ENCODE data around the gene UBE3C.

UBE3C gene

GRCh38 chr7:157278791-157279724, 140.3 kb downstream of the UBE3C start:
- peak overlapping the region; percentile 28 for H3K4me3 ChIP-seq (ENCODE audit: low read length)
- H3K9ac ChIP-seq (ENCODE audit: low read length), result peak overlapping the region; percentile 83
- no peaks in the 10 kb centered on the region for H3K9me3 ChIP-seq (ENCODE audit: control insufficient read depth, low read length)
- peaks cover 17% of the 10 kb centered on the region for H3K27me3 ChIP-seq (ENCODE audit: control insufficient read depth, insufficient read depth, low read length)
- H3K4me1 ChIP-seq (ENCODE audit: control insufficient read depth, insufficient read depth, low read length), result peaks cover 33% of the 10 kb centered on the region
- H3K36me3 ChIP-seq (ENCODE audit: control insufficient read depth, insufficient read depth, low read length), result no peaks in the 10 kb centered on the region

DNA sequence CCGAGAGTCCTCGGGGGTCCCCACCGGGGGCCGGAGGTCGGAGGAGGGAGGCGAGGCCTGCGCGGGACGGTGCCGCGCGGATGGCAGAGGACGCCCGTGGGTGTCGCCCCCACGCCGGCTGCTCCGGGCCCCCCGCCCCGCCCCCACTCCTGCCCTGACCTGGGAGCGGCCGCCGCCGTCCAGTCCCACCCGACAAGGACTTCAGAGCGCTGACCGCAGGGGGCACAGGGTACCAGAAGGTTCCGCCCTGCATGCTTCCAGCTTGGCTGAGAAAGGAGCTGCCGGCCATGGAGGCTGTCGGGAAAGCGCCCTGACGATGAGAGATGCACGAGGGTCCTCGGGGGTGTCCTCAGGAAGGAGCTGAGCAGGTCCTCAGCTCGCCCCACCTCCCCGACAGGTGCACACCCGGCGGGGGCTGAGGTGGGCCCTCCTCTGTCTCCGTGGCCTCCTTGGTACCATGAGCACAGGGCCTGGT, 141.1 kb downstream of the UBE3C start:
- H3K4me1 ChIP-seq (ENCODE audit: control insufficient read depth, insufficient read depth, low read length), result peaks cover 33% of the 10 kb centered on the region
- no peaks in the 10 kb centered on the region for H3K36me3 ChIP-seq (ENCODE audit: control insufficient read depth, insufficient read depth, low read length)
- peaks cover 17% of the 10 kb centered on the region for H3K27me3 ChIP-seq (ENCODE audit: control insufficient read depth, insufficient read depth, low read length)
- no peaks in the 10 kb centered on the region for H3K9me3 ChIP-seq (ENCODE audit: control insufficient read depth, low read length)
- peak overlapping the region; percentile 83 for H3K9ac ChIP-seq (ENCODE audit: low read length)
- H3K4me3 ChIP-seq (ENCODE audit: low read length), result peak overlapping the region; percentile 28

DNA sequence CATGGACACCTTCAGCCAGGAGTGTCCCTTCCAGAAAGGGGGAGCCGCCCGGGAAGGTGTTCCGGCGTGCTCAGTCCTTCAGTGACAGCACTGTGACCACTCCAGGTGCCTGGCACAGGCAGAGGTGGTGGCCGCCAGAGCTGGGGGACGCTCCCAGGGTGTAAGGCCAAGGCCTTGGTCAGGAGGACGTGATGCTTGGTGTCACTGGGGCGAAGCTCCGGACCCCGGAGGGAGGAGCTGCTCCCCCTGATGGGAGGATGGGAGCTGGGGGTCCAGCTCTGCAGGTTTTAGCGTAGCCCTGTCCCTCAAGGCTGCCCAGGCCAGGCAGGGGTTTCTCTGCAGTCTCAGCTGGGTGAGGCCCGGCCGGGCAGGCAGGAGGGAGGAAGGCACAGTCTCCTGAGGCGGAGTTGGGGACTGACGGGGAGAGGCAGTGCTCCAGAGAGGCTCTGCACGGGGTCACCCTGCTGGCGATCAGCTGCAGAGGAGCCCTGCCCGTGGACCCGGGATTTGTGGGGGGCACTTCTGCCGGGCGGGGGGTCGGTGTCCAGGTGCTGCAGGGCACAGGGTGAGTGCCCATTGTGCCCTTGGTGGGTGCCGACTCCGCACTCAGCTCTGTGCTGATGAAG, 141.6 kb downstream of the UBE3C start:
- Histone ChIP-seq H3K4me1 (ENCODE audit: control insufficient read depth, insufficient read depth, low read length) (peaks cover 33% of the 10 kb centered on the region), H3K9ac (ENCODE audit: low read length) (peak overlapping the region; percentile 83), H3K36me3 (ENCODE audit: control insufficient read depth, insufficient read depth, low read length) (no peaks in the 10 kb centered on the region), H3K9me3 (ENCODE audit: control insufficient read depth, low read length) (no peaks in the 10 kb centered on the region), H3K4me3 (ENCODE audit: low read length) (no peak overlapping the region), H3K27me3 (ENCODE audit: control insufficient read depth, insufficient read depth, low read length) (peaks cover 17% of the 10 kb centered on the region)

- Histone ChIP-seq H3K9me3 (ENCODE audit: control insufficient read depth, low read length) (no peaks in the 10 kb centered on the region), H3K27me3 (ENCODE audit: control insufficient read depth, insufficient read depth, low read length) (peaks cover 17% of the 10 kb centered on the region), H3K9ac (ENCODE audit: low read length) (no peak overlapping the region), H3K36me3 (ENCODE audit: control insufficient read depth, insufficient read depth, low read length) (no peaks in the 10 kb centered on the region), H3K4me1 (ENCODE audit: control insufficient read depth, insufficient read depth, low read length) (peaks cover 40% of the 10 kb centered on the region), H3K4me3 (ENCODE audit: low read length) (no peak overlapping the region)
Observed at GRCh38 chr7:157281221-157281998, 142.7 kb downstream of the UBE3C start.

DNA sequence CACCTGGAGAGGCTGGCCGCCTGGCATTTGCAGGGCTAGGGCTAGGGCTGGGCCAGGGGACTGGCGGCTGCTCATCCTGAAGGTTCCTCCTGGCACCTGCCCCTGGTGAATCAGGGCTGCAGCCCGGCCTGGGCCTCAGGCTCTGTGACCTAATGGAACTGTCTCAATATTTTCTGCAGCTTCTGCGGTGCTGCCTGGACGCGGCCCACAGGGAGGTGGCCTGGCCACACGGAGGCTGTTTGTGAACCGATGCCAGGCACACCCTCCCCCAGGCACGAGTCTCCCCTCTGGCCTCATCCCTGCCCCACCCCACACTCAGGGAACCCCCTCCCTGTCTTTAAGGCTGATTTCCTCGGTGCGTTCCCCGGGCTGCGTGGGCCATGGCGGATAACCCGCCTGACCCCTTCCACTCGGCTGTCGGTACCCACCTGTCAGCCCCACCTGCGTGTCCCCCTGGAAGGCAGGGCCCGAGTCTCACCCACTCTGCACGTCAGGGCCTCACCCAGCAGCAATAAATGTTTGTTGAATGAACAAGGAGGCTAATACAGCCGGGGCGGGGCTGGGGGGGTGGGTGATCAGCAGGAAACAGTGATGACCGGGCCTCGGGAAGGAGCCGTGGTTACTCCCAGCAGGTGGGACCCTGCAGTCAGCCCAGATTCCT, 143.5 kb downstream of the UBE3C start:
- no peak overlapping the region for H3K9ac ChIP-seq (ENCODE audit: low read length)
- H3K36me3 ChIP-seq (ENCODE audit: control insufficient read depth, insufficient read depth, low read length), result no peaks in the 10 kb centered on the region
- peaks cover 44% of the 10 kb centered on the region for H3K4me1 ChIP-seq (ENCODE audit: control insufficient read depth, insufficient read depth, low read length)
- peaks cover 17% of the 10 kb centered on the region for H3K27me3 ChIP-seq (ENCODE audit: control insufficient read depth, insufficient read depth, low read length)
- H3K4me3 ChIP-seq (ENCODE audit: low read length), result no peak overlapping the region
- H3K9me3 ChIP-seq (ENCODE audit: control insufficient read depth, low read length), result no peaks in the 10 kb centered on the region

DNA sequence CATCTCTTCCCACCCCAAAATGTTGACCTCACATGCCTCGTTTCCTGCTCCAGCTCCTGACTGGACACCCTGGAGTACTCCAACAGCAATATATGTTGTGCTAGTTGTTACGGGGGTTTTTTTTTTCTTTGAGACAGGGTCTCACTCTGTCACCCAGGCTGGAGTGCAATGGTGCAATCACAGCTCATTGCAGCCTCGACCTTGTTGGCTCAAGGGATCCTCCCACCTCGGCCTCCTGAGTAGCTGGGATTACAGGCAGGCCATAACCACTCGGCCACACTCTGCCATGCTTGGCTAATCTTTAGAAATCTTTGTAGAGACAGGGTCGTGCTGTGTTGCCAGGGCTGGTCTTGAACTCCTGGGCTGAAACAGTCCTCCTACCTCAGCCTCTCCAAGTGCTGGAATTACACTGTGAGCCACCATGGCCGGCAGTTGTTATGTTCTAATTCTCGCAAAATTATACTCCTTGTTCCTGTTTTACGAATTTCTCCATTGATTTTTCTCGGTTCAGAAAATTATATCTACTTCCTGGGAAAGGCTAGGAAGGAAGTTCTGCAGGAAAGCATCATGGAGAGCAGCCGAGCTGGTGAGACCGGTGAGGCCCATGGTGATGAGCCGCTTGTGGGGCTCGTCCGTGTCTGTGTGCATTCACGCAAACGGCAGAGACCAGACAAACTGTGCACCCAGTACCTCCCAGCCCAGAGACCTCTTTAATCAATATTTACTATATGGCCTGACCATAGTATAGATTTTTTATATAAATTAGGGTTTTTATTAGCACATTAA, 145.7 kb downstream of the UBE3C start:
- Histone ChIP-seq H3K9me3 (ENCODE audit: control insufficient read depth, low read length) (no peaks in the 10 kb centered on the region), H3K36me3 (ENCODE audit: control insufficient read depth, insufficient read depth, low read length) (no peaks in the 10 kb centered on the region), H3K9ac (ENCODE audit: low read length) (no peak overlapping the region), H3K4me1 (ENCODE audit: control insufficient read depth, insufficient read depth, low read length) (peaks cover 44% of the 10 kb centered on the region), H3K4me3 (ENCODE audit: low read length) (no peak overlapping the region), H3K27me3 (ENCODE audit: control insufficient read depth, insufficient read depth, low read length) (peaks cover 6% of the 10 kb centered on the region)

GRCh38 chr7:157291404-157292080, 152.8 kb downstream of the UBE3C start:
- no peak overlapping the region for H3K4me3 ChIP-seq (ENCODE audit: low read length)
- no peak overlapping the region for H3K9ac ChIP-seq (ENCODE audit: low read length)
- no peaks in the 10 kb centered on the region for H3K9me3 ChIP-seq (ENCODE audit: control insufficient read depth, low read length)
- H3K36me3 ChIP-seq (ENCODE audit: control insufficient read depth, insufficient read depth, low read length), result no peaks in the 10 kb centered on the region
- H3K27me3 ChIP-seq (ENCODE audit: control insufficient read depth, insufficient read depth, low read length), result peaks cover 5% of the 10 kb centered on the region
- peaks cover 47% of the 10 kb centered on the region for H3K4me1 ChIP-seq (ENCODE audit: control insufficient read depth, insufficient read depth, low read length)

DNA sequence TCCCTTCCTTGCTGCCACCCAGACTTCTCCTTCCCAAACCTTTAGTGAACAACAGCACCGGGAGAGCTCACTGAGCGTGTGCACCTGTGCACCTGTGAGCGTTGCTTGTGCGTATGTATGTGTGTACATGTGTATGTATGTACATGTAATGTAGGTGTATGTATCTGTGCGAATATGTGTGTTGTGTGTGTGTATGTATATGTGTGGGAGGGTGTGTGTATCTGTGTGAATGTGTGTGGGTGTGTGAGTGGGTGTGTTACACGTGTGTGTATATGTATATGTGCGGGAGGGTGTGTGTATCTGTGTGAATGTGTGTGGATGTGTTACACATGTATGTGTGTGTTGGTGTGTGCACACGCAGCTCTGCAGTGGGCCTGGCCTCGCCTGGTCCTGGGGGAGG, 153.5 kb downstream of the UBE3C start:
- Histone ChIP-seq H3K36me3 (ENCODE audit: control insufficient read depth, insufficient read depth, low read length) (no peaks in the 10 kb centered on the region), H3K9ac (ENCODE audit: low read length) (no peak overlapping the region), H3K9me3 (ENCODE audit: control insufficient read depth, low read length) (no peaks in the 10 kb centered on the region), H3K27me3 (ENCODE audit: control insufficient read depth, insufficient read depth, low read length) (peaks cover 5% of the 10 kb centered on the region), H3K4me1 (ENCODE audit: control insufficient read depth, insufficient read depth, low read length) (peaks cover 43% of the 10 kb centered on the region), H3K4me3 (ENCODE audit: low read length) (no peak overlapping the region)

GRCh38 chr7:157292770-157293412, 154.2 kb downstream of the UBE3C start:
- H3K4me3 ChIP-seq (ENCODE audit: low read length), result no peak overlapping the region
- H3K27me3 ChIP-seq (ENCODE audit: control insufficient read depth, insufficient read depth, low read length), result peaks cover 5% of the 10 kb centered on the region
- peaks cover 43% of the 10 kb centered on the region for H3K4me1 ChIP-seq (ENCODE audit: control insufficient read depth, insufficient read depth, low read length)
- H3K9me3 ChIP-seq (ENCODE audit: control insufficient read depth, low read length), result no peaks in the 10 kb centered on the region
- H3K36me3 ChIP-seq (ENCODE audit: control insufficient read depth, insufficient read depth, low read length), result no peaks in the 10 kb centered on the region
- H3K9ac ChIP-seq (ENCODE audit: low read length), result no peak overlapping the region

DNA sequence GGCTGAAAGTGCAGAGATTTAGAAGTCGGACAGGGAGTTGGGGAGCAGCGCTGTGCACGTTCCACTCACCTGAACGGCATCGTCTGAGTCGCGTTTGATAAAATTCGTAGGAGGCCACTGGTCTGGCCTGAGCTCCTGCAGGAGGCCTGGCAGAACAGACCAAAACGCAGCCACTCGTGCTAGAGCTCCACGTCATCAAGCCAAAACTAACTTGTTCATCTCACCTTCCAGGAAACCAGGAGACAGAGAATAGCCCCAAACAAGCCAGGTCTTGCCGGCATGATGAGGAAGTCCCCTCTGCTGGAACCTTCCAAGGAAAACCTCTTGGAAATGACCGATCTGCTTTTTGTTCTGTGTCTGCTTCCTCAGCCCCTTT, 154.7 kb downstream of the UBE3C start:
- Histone ChIP-seq H3K27me3 (ENCODE audit: control insufficient read depth, insufficient read depth, low read length) (peaks cover 5% of the 10 kb centered on the region), H3K4me1 (ENCODE audit: control insufficient read depth, insufficient read depth, low read length) (peaks cover 43% of the 10 kb centered on the region), H3K9ac (ENCODE audit: low read length) (no peak overlapping the region), H3K9me3 (ENCODE audit: control insufficient read depth, low read length) (no peaks in the 10 kb centered on the region), H3K36me3 (ENCODE audit: control insufficient read depth, insufficient read depth, low read length) (no peaks in the 10 kb centered on the region), H3K4me3 (ENCODE audit: low read length) (no peak overlapping the region)
